A673 (cell line): ENCODE results near the gene GMDS. TPM values are rescaled to one million over a fixed set of nuclear protein-coding genes. Genes with fewer than 3 reads are reported as not detected.

Source experiments
- BruUV-seq: library from RNA; stranded (reverse); fragments of 400-500 nt; replicated peaks from 2 replicates; lab custom pipeline; 2021; lab: Mats Ljungman, UMichigan
- CTCF ChIA-PET: fragments of 300-600 bp; sonication (Branson Sonifier 250); formaldehyde crosslinking; loops from one replicate; lab custom pipeline; 2022; ENCODE audit warnings: antibody characterized with exemption; lab: Charles Lee
- POLR2A ChIA-PET: fragments of 300-600 bp; sonication (Branson Sonifier 250); formaldehyde crosslinking; loops from one replicate; lab custom pipeline; 2022; ENCODE audit warnings: antibody characterized with exemption; ENCODE audit not compliant: low non-redundant PET; lab: Charles Lee
- DNase-seq: peaks from one replicate; pipeline ENCODE4 v3.0.0-alpha.2; 2015; ENCODE audit warnings: low spot score
- H3K27ac ChIP-seq: fragments of 200-600 bp; sonication (generic); 2 replicates; pipeline ENCODE4 v1.5.1; 2016; ENCODE audit warnings: mixed run types, low read depth, mild to moderate bottlenecking, mixed read lengths, antibody characterized with exemption, low read length; ENCODE audit not compliant: poor library complexity, severe bottlenecking
- H3K27me3 ChIP-seq: fragments of 200-600 bp; sonication (generic); replicated peaks from 2 replicates; pipeline ENCODE4 v1.6.1; 2017; ENCODE audit warnings: mixed run types, low read depth, mild to moderate bottlenecking, mixed read lengths, antibody characterized with exemption, low read length; ENCODE audit not compliant: insufficient read depth, poor library complexity
- H3K36me3 ChIP-seq: fragments of 200-600 bp; sonication (generic); 2 replicates; pipeline ENCODE4 v1.6.1; 2016; ENCODE audit warnings: mixed run types, mild to moderate bottlenecking, mixed read lengths, antibody characterized with exemption, low read length; ENCODE audit not compliant: insufficient read depth, poor library complexity, severe bottlenecking
- H3K4me1 ChIP-seq: fragments of 200-600 bp; sonication (generic); 2 replicates; pipeline ENCODE4 v1.6.1; 2017; ENCODE audit warnings: mixed run types, mild to moderate bottlenecking, mixed read lengths, antibody characterized with exemption, low read length; ENCODE audit not compliant: insufficient read depth, poor library complexity, severe bottlenecking
- H3K4me3 ChIP-seq: fragments of 200-600 bp; sonication (generic); 2 replicates; pipeline ENCODE4 v1.5.1; 2016; ENCODE audit warnings: low read depth, mixed run types, mild to moderate bottlenecking, mixed read lengths, low read length; ENCODE audit not compliant: poor library complexity, severe bottlenecking
- H3K9me3 ChIP-seq: fragments of 200-600 bp; sonication (generic); 2 replicates; pipeline ENCODE4 v1.6.1; 2016; ENCODE audit warnings: mixed run types, low read depth, mild to moderate bottlenecking, mixed read lengths, antibody characterized with exemption, low read length; ENCODE audit not compliant: poor library complexity, severe bottlenecking
- EZH2 ChIP-seq: fragments of 200-600 bp; sonication (generic); IDR thresholded peaks from 2 replicates; pipeline ENCODE4 v1.6.1; 2017; ENCODE audit warnings: borderline replicate concordance, low read depth, mild to moderate bottlenecking, mixed read lengths, antibody characterized with exemption, low read length; ENCODE audit not compliant: poor library complexity, severe bottlenecking
- intact Hi-C: fragments of 100-400 bp; cut with micrococcal nuclease; formaldehyde crosslinking; loops from one replicate; pipeline ENCODE4 v1.10.0; 2022; ENCODE audit not compliant: unreplicated experiment
- total RNA-seq: library from RNA; stranded (reverse); gene quantifications from 2 replicates; pipeline ENCODE4 v1.2.3, GENCODE V29; 2021
- TF ChIP-seq, protein P1 (sequence below): fragments of 300-800, 200-600 bp; sonication (generic); conservative IDR thresholded peaks from 2 replicates; pipeline ENCODE4 v1.5.1; 2017; ENCODE audit warnings: low read depth, mild to moderate bottlenecking, antibody characterized with exemption, low read length, moderate library complexity, mixed read lengths

Gene GMDS
- total RNA-seq, 1 experiment from 2014 or later: 15.2 TPM

DNA sequence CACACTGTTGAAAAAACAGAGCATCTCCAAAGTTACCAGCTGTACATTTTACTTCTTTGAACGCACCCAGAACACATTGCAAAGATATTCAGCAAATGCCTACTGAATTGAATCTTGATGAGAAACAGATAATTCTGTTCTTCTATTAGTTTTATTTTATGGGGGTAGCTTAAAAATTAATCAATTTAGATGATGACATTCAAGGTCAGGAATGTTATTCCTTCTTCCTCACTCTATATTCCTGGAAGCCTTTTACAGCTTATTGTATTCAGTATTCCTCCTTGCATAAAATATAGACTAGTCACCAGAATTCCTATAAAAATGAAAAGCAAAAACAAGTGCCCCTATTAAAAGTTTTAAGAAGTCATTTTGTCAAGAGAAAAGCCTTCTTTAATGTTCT lies 21.4 kb upstream of the GMDS start:
- no peak for TF ChIP-seq EZH2
- TF ChIP-seq, protein P1, sequence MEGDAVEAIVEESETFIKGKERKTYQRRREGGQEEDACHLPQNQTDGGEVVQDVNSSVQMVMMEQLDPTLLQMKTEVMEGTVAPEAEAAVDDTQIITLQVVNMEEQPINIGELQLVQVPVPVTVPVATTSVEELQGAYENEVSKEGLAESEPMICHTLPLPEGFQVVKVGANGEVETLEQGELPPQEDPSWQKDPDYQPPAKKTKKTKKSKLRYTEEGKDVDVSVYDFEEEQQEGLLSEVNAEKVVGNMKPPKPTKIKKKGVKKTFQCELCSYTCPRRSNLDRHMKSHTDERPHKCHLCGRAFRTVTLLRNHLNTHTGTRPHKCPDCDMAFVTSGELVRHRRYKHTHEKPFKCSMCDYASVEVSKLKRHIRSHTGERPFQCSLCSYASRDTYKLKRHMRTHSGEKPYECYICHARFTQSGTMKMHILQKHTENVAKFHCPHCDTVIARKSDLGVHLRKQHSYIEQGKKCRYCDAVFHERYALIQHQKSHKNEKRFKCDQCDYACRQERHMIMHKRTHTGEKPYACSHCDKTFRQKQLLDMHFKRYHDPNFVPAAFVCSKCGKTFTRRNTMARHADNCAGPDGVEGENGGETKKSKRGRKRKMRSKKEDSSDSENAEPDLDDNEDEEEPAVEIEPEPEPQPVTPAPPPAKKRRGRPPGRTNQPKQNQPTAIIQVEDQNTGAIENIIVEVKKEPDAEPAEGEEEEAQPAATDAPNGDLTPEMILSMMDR: no peak
- intact Hi-C loops: no loop called here
- ChIA-PET CTCF (no interaction called here), POLR2A (no interaction called here)
- no TSS peak for BruUV-seq
- no peak for DNase-seq
- H3K36me3 ChIP-seq: no peaks in the 10 kb centered on the region
- H3K27ac ChIP-seq: no peak overlapping the region
- H3K4me1 ChIP-seq: no peaks in the 10 kb centered on the region
- no peak overlapping the region for H3K4me3 ChIP-seq
- H3K9me3 ChIP-seq: no peaks in the 10 kb centered on the region
- no peaks in the 10 kb centered on the region for H3K27me3 ChIP-seq

DNA sequence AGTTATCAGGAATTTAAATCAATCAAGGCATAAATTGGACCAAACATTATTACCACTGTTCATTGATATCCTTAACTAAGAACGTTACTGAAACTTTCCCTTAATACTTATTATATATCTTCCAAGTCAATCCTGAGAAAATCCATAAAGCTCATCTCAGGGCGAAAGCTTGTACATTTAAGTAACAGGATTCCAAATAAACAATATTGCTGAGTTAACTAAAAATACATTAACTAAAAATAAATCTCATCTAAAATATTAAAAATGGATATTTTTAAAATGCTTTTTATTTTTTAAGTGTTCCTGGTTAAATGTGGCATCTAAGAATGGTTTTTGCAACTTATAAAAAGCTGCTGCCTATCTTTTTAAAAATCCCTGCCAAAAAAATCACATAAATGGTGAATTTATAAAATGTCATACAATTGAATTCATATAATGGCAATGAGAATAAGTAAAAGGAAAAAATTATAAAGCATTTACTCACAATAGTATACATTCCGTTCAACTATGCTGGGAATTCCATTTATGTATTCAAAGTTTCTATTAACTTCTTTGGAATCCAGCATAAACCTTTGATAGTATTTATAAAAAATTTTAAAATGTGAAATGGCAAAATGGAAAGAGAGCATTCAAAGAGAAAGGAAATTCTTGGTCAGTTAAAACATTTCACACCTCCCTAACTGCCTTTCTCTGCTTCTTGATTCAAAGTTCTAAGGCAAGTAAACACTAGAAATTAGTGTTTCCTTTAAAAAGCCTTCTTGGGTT lies 20.8 kb upstream of the GMDS start:
- no peaks in the 10 kb centered on the region for H3K9me3 ChIP-seq
- TF ChIP-seq EZH2: no peak
- no peak for DNase-seq
- H3K27ac ChIP-seq: no peak overlapping the region
- H3K36me3 ChIP-seq: no peaks in the 10 kb centered on the region
- POLR2A ChIA-PET: interaction anchor here (0.8 kb wide), 1 partner anchor 20 kb away, joined by 3 read pairs; no protein-coding TSS in a partner anchor
- CTCF ChIA-PET: no interaction called here
- no peaks in the 10 kb centered on the region for H3K27me3 ChIP-seq
- H3K4me1 ChIP-seq: no peaks in the 10 kb centered on the region
- no peak overlapping the region for H3K4me3 ChIP-seq
- no TSS peak for BruUV-seq
- intact Hi-C loops: no loop called here

DNA sequence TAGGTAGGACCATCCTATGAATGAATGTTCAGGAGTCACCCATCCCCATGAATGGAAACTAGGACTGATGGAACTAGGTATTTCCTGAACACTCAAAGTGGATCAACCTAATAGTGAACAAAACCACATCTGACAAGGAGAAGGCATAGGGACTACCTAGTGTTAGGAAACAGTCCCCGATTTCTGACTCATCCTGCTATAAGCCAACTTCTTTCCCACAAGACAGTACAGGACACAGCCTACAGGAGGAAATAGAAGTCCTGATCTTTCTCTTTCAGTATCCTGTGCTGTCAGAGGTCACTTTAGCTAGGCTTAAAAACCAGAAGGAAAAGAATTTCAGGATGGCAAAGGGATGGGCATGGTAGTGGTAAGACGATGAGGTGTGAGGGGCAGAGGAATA lies 19.5 kb upstream of the GMDS start:
- no TSS peak for BruUV-seq
- POLR2A ChIA-PET: no interaction called here
- no peaks in the 10 kb centered on the region for H3K36me3 ChIP-seq
- no peak overlapping the region for H3K27ac ChIP-seq
- TF ChIP-seq, protein P1: no peak
- TF ChIP-seq EZH2: no peak
- no peaks in the 10 kb centered on the region for H3K27me3 ChIP-seq
- no peaks in the 10 kb centered on the region for H3K4me1 ChIP-seq
- H3K4me3 ChIP-seq: no peak overlapping the region
- no peaks in the 10 kb centered on the region for H3K9me3 ChIP-seq
- CTCF ChIA-PET: no interaction called here
- DNase-seq: no peak
- intact Hi-C loops: no loop called here
